Activated CD8-positive, alpha-beta T cell treated with anti-CD3 and anti-CD28 coated beads for 36 hours (primary cell): Measurements from ENCODE around the gene KCNQ5. TPM values are rescaled to one million over a fixed set of nuclear protein-coding genes. Genes with fewer than 3 reads are reported as not detected.

Experiments used
- ATAC-seq: fragments of 200-7000 bp; cut with Tn5 transposase; one replicate; pipeline ENCODE4 v1.10.0; 2021; ENCODE audit warnings: mild to moderate bottlenecking, moderate library complexity
- CTCF ChIA-PET: fragments of 350-600 bp; sonication (Branson Sonifier 250); formaldehyde crosslinking; loops from one replicate; lab custom pipeline; 2021; ENCODE audit warnings: antibody characterized with exemption; lab: Charles Lee
- POLR2A ChIA-PET: fragments of 350-600 bp; sonication (Branson Sonifier 250); formaldehyde crosslinking; loops from one replicate; lab custom pipeline; 2021; ENCODE audit warnings: antibody characterized with exemption; lab: Charles Lee
- DNase-seq: peaks from one replicate; pipeline ENCODE4 v3.0.0-alpha.2; 2020
- H3K27ac Mint-ChIP-seq: one replicate; pipeline ENCODE4 v1.8.0; 2021; ENCODE audit warnings: mild to moderate bottlenecking, mixed read lengths
- H3K27me3 Mint-ChIP-seq: one replicate; pipeline ENCODE4 v1.8.0; 2021; ENCODE audit warnings: mixed read lengths
- H3K36me3 Mint-ChIP-seq: one replicate; pipeline ENCODE4 v1.8.0; 2021; ENCODE audit warnings: low read depth, mixed read lengths
- H3K4me1 Mint-ChIP-seq: one replicate; pipeline ENCODE4 v1.8.0; 2021; ENCODE audit warnings: low read depth, mixed read lengths
- H3K4me3 Mint-ChIP-seq: one replicate; pipeline ENCODE4 v1.8.0; 2021; ENCODE audit warnings: mild to moderate bottlenecking, moderate library complexity, mixed read lengths
- H3K9me3 Mint-ChIP-seq: one replicate; pipeline ENCODE4 v1.8.0; 2021; ENCODE audit warnings: mixed read lengths
- CTCF ChIP-seq: fragments of 200-600 bp; IDR thresholded peaks from one replicate; pipeline ENCODE4 v1.8.0; 2022; ENCODE audit warnings: antibody characterized with exemption, mild to moderate bottlenecking
- intact Hi-C: fragments of 100-400 bp; cut with micrococcal nuclease; formaldehyde crosslinking; loops from one replicate; pipeline ENCODE4 v1.10.0; 2022
- total RNA-seq, 2 experiments: library from RNA; stranded (reverse); gene quantifications; one replicate each; pipeline ENCODE4 v1.2.3, GENCODE V29; 2021

The KCNQ5 gene
- total RNA-seq, 2 experiments from 2014 or later, result 14.6 to 14.9 TPM

GRCh38 chr6:73129653-73130443 lies 508.0 kb downstream of the KCNQ5 start:
- intact Hi-C loops, result loop anchor here (1.0 kb wide), 2 partner anchors 514 to 718 kb away; no protein-coding TSS in a partner anchor
- H3K27me3 Mint-ChIP-seq, result no peaks in the 10 kb centered on the region
- TF ChIP-seq CTCF, result peak; percentile 98
- ChIA-PET CTCF (interaction anchor here (0.6 to 8.2 kb wide), 40 partner anchors 8 to 1504 kb away, joined by 3 to 151 read pairs (median 4); no protein-coding TSS in a partner anchor), POLR2A (interaction anchor here (1.7 kb wide), 1 partner anchor 510 kb away, joined by 5 read pairs; no protein-coding TSS in a partner anchor)
- no peaks in the 10 kb centered on the region for H3K9me3 Mint-ChIP-seq
- H3K36me3 Mint-ChIP-seq, result peaks cover 5% of the 10 kb centered on the region
- H3K4me1 Mint-ChIP-seq, result peaks cover 1% of the 10 kb centered on the region
- H3K4me3 Mint-ChIP-seq, result no peak overlapping the region
- DNase-seq (peak; percentile 91), ATAC-seq (peak; percentile 96)
- no peak overlapping the region for H3K27ac Mint-ChIP-seq

DNA sequence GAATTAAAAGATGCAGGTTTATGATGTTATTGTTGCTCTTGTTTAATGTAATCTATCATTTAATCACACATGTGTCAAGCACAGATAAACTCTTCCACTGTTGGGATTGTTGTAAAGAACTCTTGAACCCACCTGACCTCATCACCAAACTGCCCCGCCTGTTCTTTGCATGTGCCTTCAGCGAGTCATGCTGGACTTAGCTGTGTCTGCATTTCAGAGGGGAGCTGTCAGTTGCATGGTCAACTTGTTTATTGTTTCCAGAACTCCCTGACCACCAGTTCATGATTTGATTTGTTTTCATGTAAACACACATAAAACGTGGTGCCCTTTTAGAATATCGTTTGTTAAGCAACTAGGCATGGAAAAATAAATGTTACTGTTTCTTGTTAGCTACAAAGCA lies 509.8 kb downstream of the KCNQ5 start:
- Mint-ChIP-seq H3K4me1 (peaks cover 1% of the 10 kb centered on the region), H3K9me3 (no peaks in the 10 kb centered on the region), H3K36me3 (peaks cover 8% of the 10 kb centered on the region), H3K27ac (no peak overlapping the region), H3K27me3 (no peaks in the 10 kb centered on the region), H3K4me3 (no peak overlapping the region)
- CTCF ChIA-PET, result interaction anchor here (1.2 to 8.2 kb wide), 4 partner anchors 109 to 519 kb away, joined by 3 to 151 read pairs (median 12); no protein-coding TSS in a partner anchor
- DNase-seq (no peak), ATAC-seq (no peak)
- POLR2A ChIA-PET, result no interaction called here
- intact Hi-C loops, result no loop called here
- TF ChIP-seq CTCF, result no peak

DNA sequence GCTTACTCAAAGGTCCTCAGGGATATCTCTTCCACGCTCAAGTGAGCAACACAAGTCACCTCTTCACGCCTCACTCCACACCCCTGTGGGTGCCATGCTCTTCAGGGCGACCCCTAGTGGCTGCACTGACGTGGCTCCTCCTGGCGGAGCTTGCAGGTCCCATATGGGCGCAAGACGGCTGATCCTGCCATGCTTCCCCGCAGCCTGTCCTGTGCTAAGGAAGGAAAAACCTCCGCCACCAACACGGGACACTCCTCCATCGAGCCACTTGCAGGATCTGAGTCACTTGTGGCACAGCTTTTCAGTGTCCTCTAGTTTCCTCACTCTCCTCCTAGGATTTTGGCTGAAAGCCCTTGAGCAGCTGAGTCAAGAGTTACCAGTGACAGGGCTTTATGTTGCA lies 512.7 kb downstream of the KCNQ5 start:
- no peak overlapping the region for H3K27ac Mint-ChIP-seq
- ATAC-seq, result no peak
- H3K27me3 Mint-ChIP-seq, result no peaks in the 10 kb centered on the region
- no peak overlapping the region for H3K4me3 Mint-ChIP-seq
- intact Hi-C loops, result no loop called here
- H3K36me3 Mint-ChIP-seq, result peaks cover 8% of the 10 kb centered on the region
- H3K4me1 Mint-ChIP-seq, result peaks cover 1% of the 10 kb centered on the region
- ChIA-PET POLR2A (no interaction called here), CTCF (interaction anchor here (1.0 to 8.2 kb wide), 3 partner anchors 16 to 722 kb away, joined by 3 to 151 read pairs (median 12); no protein-coding TSS in a partner anchor)
- H3K9me3 Mint-ChIP-seq, result no peaks in the 10 kb centered on the region
- peak; percentile 44 for DNase-seq
- peak; percentile 16 for TF ChIP-seq CTCF

DNA sequence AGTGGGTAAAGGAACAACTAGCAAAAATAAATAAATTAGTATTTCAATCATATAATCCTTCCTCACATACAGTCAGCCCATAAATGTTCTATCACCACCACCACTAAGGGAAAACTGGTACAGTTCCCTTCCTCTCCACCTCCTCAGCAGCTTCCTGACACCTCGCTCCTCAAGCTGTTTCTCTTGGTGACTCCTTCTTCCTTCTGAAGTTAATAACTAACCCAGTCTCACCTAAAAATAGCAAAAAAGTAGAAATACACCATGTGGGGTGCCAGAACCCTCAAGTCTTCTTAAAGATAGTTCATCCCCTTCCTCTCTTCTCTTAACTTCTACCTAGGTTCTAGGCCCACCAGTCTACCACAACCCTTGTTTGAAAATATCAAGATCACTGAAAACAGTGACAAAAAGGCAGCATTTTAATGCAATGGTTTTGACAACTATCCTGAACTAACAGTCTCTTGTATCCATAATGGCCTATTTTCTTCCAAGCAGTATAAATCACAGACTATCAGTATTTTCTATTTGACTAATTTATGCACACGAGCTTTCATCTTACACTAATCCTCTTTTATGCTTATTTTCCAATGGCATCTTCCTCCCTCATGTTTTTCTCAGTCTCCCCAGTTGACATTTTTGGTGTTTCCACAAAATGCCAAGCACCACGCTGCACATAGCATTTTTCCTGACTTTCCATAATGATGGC lies 518.0 kb downstream of the KCNQ5 start:
- TF ChIP-seq CTCF, result no peak
- ChIA-PET CTCF (interaction anchor here (2.8 kb wide), 1 partner anchor 10 kb away, joined by 13 read pairs; no protein-coding TSS in a partner anchor), POLR2A (no interaction called here)
- Mint-ChIP-seq H3K4me3 (no peak overlapping the region), H3K4me1 (no peaks in the 10 kb centered on the region), H3K27ac (no peak overlapping the region), H3K9me3 (no peaks in the 10 kb centered on the region), H3K36me3 (peaks cover 2% of the 10 kb centered on the region), H3K27me3 (no peaks in the 10 kb centered on the region)
- ATAC-seq (no peak), DNase-seq (no peak)
- intact Hi-C loops, result no loop called here
